Activated naive CD8-positive, alpha-beta T cell treated with anti-CD3 and anti-CD28 coated beads for 36 hours (primary cell): ENCODE measurements around the gene CHURC1. TPM values are rescaled to one million over a fixed set of nuclear protein-coding genes. Genes with fewer than 3 reads are reported as not detected.
A peak's percentile ranks its signal among the peaks of the same experiment; 100 is the strongest.
"Not testable (repeated sequence)": the region's sequence is repeated elsewhere in the genome, so short reads cannot be mapped to it uniquely, and the experiment has no call there.

Experiments used
- DNase-seq: peaks from one replicate; pipeline ENCODE4 v3.0.0; 2021
- H3K27ac Mint-ChIP-seq: one replicate; pipeline ENCODE4 v1.8.0; 2022; ENCODE audit warnings: mild to moderate bottlenecking, moderate library complexity, mixed read lengths
- H3K27me3 Mint-ChIP-seq: one replicate; pipeline ENCODE4 v1.8.0; 2022; ENCODE audit warnings: mild to moderate bottlenecking, mixed read lengths
- H3K36me3 Mint-ChIP-seq: one replicate; pipeline ENCODE4 v1.8.0; 2021; ENCODE audit warnings: mild to moderate bottlenecking, mixed read lengths
- H3K4me1 Mint-ChIP-seq: one replicate; pipeline ENCODE4 v1.8.0; 2021; ENCODE audit warnings: mixed read lengths
- H3K4me3 Mint-ChIP-seq: one replicate; pipeline ENCODE4 v1.8.0; 2022; ENCODE audit warnings: mild to moderate bottlenecking, moderate library complexity, mixed read lengths
- H3K9me3 Mint-ChIP-seq: one replicate; pipeline ENCODE4 v1.8.0; 2022; ENCODE audit warnings: mixed read lengths
- total RNA-seq, 2 experiments: library from RNA; stranded (reverse); gene quantifications; one replicate each; pipeline ENCODE4 v1.2.3, GENCODE V29; 2021

The CHURC1 gene
- total RNA-seq, 2 experiments from 2014 or later, result 49.8 to 59.2 TPM

DNA sequence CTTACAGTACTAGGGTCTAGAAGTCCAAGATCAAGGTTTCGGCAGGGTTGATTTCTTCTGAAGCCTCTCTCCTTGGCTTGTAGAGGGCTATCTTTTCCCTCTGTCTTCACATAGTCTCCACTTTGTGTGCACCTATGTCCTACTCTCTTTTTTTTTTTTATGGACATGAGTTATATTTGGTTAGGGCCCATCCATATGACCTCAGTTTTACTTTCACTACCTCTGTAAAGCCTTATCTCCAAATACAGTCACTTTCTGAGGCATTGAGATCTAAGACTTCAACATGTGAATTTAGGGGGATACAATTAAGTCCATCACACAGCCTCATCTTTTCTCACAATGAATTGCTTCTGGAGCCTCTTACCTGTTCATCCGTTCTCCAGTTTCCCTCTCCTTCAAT lies 28.7 kb upstream of the CHURC1 start:
- no peaks in the 10 kb centered on the region for H3K9me3 Mint-ChIP-seq
- no peaks in the 10 kb centered on the region for H3K36me3 Mint-ChIP-seq
- peaks cover 31% of the 10 kb centered on the region for H3K27me3 Mint-ChIP-seq
- peaks cover 5% of the 10 kb centered on the region for H3K4me1 Mint-ChIP-seq
- H3K27ac Mint-ChIP-seq, result no peak overlapping the region
- no peak for DNase-seq
- no peak overlapping the region for H3K4me3 Mint-ChIP-seq

DNA sequence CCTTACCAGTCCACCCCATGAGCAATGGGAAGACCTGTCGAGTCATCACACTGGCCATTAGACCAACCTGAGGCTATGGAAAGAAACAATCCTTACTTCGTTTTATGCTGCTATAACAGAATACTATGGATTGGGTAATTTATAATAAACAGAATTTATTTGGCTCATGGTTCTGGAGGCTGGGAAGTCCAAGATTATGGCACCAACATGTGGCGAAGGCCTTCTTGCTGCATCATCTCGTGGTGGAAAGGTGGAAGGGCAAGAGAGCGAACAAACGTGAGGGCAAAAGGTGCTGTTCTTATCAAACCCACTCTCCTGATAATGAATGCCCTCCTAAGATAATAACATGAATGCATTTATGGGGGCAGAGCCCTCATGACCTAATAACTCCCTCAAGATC lies 24.9 kb upstream of the CHURC1 start:
- Mint-ChIP-seq H3K9me3 (no peaks in the 10 kb centered on the region), H3K27ac (no peak overlapping the region), H3K36me3 (no peaks in the 10 kb centered on the region), H3K27me3 (peaks cover 6% of the 10 kb centered on the region), H3K4me1 (no peaks in the 10 kb centered on the region), H3K4me3 (no peak overlapping the region)
- DNase-seq, result no peak

DNA sequence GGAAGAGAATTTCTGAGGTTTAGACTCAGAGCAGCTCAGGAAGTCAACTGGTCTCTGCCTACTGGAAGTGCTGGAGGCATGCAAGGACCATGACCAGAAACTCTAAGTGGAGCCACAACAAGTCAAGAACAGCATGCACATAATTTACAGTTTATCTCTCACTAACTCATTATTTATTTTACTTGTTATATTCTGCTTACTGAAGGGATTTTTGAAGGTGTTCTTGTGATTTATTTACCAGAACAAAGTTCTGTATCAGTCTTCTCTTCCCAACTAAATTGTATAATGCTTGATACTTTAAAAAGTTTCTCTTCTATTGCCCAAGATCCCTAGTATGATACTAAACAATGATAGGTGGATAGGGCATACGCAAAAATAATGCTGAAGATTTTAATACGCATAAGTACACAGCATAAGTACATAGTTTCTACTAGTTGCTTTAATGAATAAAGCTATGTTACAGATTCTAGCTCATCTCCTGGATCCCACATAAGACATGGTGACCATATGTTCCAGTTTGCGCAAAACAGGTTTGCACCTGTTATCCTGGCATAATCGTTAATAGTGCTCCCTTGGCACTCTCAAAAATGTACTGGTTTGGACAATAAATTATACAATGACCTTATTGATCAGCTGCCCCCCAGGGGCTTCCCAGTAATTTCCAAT lies 22.9 kb upstream of the CHURC1 start:
- Mint-ChIP-seq H3K9me3 (no peaks in the 10 kb centered on the region), H3K27me3 (peaks cover 4% of the 10 kb centered on the region), H3K36me3 (no peaks in the 10 kb centered on the region), H3K4me1 (no peaks in the 10 kb centered on the region), H3K4me3 (no peak overlapping the region), H3K27ac (no peak overlapping the region)
- no peak for DNase-seq

DNA sequence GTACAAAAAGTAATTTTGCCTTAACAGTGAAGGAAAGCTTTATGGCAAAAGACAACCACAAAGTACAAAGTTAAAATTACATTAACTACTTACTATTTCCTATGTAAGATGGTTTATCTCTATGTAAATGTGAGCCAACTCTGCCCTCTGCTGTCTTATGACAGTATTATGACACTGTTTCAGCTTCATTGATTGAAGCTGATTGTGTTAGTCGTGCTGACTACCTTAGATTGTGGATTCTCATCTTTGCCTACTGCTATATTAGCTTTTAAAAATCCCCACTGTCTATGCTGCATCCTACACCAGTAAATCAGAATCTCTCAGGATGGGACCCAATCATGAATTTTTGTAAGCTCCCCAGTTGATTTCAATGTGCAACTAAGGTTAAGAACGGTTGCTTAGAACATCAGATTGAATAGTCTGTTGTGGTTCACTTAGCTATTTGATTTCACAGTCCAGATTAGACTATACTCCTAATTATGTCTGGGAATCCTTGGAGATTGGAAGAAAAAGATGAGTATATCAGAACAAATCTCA lies 22.3 kb upstream of the CHURC1 start:
- Mint-ChIP-seq H3K4me1 (no peaks in the 10 kb centered on the region), H3K27me3 (peaks cover 4% of the 10 kb centered on the region), H3K9me3 (no peaks in the 10 kb centered on the region), H3K36me3 (no peaks in the 10 kb centered on the region), H3K4me3 (no peak overlapping the region), H3K27ac (no peak overlapping the region)
- DNase-seq, result no peak

DNA sequence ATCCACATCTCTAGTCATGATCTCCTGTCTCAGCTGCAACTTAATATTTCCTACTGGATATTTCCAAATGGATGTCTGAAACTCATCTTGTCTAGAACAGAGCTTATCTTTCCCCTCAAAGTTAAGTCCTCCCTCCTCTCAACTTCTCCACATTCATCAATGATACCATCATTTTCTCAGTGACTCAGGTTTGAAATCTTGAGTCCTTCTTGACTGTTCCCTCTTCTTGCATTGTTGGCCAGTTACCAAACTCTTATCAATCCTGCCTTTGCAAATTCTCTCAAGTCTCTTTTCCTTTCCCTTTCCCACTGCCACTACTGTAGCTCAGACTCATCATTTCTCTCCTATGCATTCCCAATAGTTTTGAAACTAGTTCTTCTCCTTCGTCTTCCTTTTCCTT lies 14.3 kb upstream of the CHURC1 start:
- no peaks in the 10 kb centered on the region for H3K9me3 Mint-ChIP-seq
- H3K36me3 Mint-ChIP-seq, result no peaks in the 10 kb centered on the region
- no peak for DNase-seq
- H3K27ac Mint-ChIP-seq, result no peak overlapping the region
- no peaks in the 10 kb centered on the region for H3K4me1 Mint-ChIP-seq
- H3K27me3 Mint-ChIP-seq, result no peaks in the 10 kb centered on the region
- no peak overlapping the region for H3K4me3 Mint-ChIP-seq

DNA sequence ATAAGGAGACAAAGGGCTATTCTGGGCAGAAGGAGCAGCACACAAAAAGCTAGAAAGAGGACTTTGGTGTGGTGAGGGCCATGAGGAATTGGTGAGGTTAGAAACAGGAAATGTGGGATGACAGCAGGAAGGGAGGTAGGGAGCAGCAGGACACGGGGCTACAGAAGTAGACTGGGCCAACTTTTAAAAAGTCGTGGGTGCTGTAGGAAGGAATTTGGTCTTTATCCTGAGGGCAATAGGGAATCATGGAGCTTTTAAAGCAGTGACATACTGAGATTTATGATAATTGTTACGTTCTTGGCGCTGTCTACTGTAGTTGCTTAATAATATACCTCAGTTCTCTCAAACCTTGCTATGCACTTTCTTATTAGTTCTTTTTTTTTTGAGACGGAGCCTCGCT lies 8.2 kb upstream of the CHURC1 start:
- no peak overlapping the region for H3K4me3 Mint-ChIP-seq
- peaks cover 7% of the 10 kb centered on the region for H3K4me1 Mint-ChIP-seq
- no peaks in the 10 kb centered on the region for H3K9me3 Mint-ChIP-seq
- H3K36me3 Mint-ChIP-seq, result no peaks in the 10 kb centered on the region
- DNase-seq, result no peak
- no peak overlapping the region for H3K27ac Mint-ChIP-seq
- H3K27me3 Mint-ChIP-seq, result peaks cover 4% of the 10 kb centered on the region

DNA sequence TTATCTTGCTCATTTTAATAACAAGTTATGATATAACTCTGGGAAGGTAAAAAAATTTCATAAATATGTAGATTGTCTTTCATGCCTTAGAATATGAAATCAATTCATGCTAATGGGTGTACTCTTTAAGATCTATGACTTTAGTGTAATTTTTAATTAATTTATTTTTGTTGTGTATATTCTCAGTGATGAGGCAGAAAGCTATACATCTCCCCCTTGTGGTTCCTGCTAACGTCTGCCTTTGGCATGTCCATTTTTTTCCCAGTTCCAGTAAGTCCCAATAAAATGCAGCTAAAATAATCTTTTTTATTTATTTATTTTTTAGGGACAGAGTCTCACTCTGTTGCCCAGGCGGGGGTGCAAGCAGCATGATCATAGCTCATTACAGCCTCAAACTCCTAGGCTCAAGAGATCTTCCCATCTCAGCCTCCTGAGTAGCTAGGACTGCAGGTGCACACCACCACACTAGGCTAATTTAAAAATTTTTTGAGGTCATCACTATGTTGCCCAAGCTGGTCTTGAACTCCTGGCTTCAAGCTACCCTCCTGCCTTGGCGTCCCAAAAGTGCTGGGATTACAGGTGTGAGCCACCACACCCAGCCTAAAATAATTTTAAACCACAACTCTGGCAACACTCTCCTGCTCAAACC lies 3.3 kb upstream of the CHURC1 start:
- Mint-ChIP-seq H3K27me3 (peaks cover 4% of the 10 kb centered on the region), H3K4me3 (no peak overlapping the region), H3K27ac (no peak overlapping the region), H3K9me3 (no peaks in the 10 kb centered on the region), H3K4me1 (peaks cover 29% of the 10 kb centered on the region), H3K36me3 (peaks cover 12% of the 10 kb centered on the region)
- DNase-seq, result no peak

DNA sequence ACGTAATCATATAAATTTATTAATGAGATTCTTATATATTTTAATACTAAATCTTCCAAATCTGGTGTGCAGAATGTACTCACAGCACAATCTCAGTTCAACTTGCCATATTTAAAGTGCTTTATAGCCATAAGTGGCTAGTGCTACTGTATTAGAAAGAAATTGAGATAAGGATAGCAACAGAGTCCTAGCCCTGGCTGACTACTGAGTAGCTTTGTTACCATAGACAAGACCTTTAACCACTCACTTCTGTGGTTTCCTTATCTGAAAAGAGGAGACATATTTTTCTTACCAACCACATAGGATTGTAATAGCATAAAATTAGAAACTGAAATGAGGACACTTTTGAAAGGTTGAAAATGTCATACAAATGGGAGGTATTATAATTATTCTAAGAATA lies 2.0 kb upstream of the CHURC1 start:
- no peak for DNase-seq
- Mint-ChIP-seq H3K27ac (no peak overlapping the region), H3K36me3 (peaks cover 22% of the 10 kb centered on the region), H3K4me3 (no peak overlapping the region), H3K9me3 (no peaks in the 10 kb centered on the region), H3K27me3 (peaks cover 4% of the 10 kb centered on the region), H3K4me1 (peaks cover 30% of the 10 kb centered on the region)

DNA sequence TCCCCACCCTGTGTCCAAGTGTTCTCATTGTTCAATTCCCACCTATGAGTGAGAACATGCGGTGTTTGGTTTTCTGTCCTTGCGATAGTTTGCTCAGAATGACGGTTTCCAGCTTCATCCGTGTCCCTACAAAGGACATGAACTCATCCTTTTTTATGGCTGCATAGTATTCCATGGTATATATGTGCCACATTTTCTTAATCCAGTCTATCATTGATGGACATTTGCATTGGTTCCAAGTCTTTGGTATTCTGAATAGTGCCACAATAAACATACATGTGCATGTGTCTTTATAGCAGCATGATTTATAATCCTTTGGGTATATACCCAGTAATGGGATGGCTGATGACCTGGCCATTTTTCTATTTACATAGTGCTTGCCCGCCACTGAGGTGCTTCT lies 778 bp upstream of the CHURC1 start:
- not testable (repeated sequence) for H3K9me3 Mint-ChIP-seq, H3K27ac Mint-ChIP-seq, H3K27me3 Mint-ChIP-seq, DNase-seq
- H3K36me3 Mint-ChIP-seq, result peaks cover 33% of the 10 kb centered on the region
- peak overlapping the region; percentile 90 for H3K4me3 Mint-ChIP-seq
- H3K4me1 Mint-ChIP-seq, result peaks cover 42% of the 10 kb centered on the region

DNA sequence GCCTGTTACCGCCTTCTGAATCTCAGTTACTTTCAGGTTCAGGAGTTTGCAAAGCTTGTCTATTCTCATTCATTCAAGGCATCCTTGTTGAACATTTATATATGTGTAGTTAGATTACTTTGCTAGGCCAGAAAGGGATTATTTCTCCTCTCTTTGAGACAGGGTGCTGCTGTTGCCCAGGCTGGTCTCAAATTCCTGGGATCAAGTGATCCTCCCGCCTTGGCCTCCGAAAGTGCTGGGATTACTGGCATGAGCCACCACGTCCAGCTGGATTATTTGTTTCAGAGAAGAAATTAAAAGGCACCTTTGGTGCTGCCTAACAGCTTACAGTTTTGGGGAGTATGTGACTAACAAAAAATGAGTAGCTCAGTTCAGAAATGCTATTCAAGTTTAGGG lies 772 bp downstream of the CHURC1 start:
- Mint-ChIP-seq H3K4me1 (peaks cover 50% of the 10 kb centered on the region), H3K36me3 (peaks cover 37% of the 10 kb centered on the region), H3K9me3 (peaks cover 1% of the 10 kb centered on the region), H3K27me3 (no peaks in the 10 kb centered on the region), H3K27ac (peak overlapping the region; percentile 96), H3K4me3 (peak overlapping the region; percentile 90)
- DNase-seq, result no peak

DNA sequence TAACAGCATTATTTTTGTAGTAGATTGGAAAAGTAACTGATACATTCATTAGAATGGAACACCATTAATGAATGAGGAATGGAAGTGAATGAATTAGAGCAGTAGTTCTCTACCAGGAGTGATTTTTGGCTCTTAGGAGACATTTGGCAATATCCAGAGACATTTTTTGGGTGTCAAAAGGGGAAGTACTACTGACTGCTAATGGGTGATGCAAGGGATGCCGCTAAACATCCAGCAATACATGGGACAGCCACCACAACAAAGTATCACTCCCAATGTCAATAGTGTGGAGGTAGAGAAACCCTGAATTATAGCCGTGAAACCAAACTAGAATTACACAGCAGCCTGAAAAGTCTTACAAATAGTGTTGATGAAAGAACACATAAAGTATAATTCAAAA lies 1.5 kb downstream of the CHURC1 start:
- H3K9me3 Mint-ChIP-seq, result peaks cover 1% of the 10 kb centered on the region
- peaks cover 44% of the 10 kb centered on the region for H3K36me3 Mint-ChIP-seq
- DNase-seq, result no peak
- peak overlapping the region; percentile 90 for H3K4me3 Mint-ChIP-seq
- H3K27me3 Mint-ChIP-seq, result no peaks in the 10 kb centered on the region
- peak overlapping the region; percentile 96 for H3K27ac Mint-ChIP-seq
- peaks cover 56% of the 10 kb centered on the region for H3K4me1 Mint-ChIP-seq

DNA sequence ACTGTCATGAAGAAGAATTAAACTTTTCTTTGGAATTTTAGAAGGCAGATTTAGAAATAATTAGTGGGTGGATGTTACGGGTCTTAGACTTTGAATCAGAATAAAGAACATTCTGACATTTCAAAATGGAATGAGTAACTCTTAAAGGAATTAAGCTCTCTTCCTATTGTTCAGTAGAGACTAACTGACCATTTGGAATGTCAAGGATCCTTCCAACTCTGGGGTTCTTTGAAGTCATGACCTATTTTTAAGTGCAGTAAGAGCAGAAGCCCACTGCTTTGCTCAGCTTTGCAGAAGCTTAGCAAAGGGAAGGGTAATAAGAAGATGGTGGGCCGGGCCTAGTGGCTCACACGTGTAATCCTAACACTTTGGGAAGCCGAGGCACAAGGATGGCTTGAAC lies 4.0 kb downstream of the CHURC1 start:
- Mint-ChIP-seq H3K4me1 (peaks cover 62% of the 10 kb centered on the region), H3K27me3 (no peaks in the 10 kb centered on the region), H3K36me3 (peaks cover 56% of the 10 kb centered on the region), H3K4me3 (no peak overlapping the region), H3K27ac (no peak overlapping the region), H3K9me3 (peaks cover 8% of the 10 kb centered on the region)
- DNase-seq, result no peak

DNA sequence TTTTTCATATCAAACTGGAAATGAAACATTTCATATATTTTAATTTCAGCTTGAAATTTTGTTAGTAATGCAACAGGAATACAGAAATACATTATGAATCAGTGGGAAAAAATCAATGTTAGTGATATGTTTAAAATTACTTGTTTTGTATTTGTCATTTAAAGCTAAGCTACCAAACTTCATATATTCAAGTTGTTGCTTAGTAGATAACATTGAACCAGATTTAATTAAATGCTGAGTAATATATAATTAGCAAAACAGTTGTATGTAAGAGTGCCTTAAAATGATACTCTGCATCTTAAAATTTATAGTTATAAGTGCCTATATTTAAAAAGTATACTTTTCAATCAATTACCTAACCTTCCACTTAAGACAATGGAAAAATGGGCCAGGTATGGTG lies 5.0 kb downstream of the CHURC1 start:
- Mint-ChIP-seq H3K9me3 (peaks cover 8% of the 10 kb centered on the region), H3K4me3 (no peak overlapping the region), H3K27ac (no peak overlapping the region), H3K4me1 (peaks cover 62% of the 10 kb centered on the region), H3K27me3 (no peaks in the 10 kb centered on the region), H3K36me3 (peaks cover 62% of the 10 kb centered on the region)
- DNase-seq, result no peak

DNA sequence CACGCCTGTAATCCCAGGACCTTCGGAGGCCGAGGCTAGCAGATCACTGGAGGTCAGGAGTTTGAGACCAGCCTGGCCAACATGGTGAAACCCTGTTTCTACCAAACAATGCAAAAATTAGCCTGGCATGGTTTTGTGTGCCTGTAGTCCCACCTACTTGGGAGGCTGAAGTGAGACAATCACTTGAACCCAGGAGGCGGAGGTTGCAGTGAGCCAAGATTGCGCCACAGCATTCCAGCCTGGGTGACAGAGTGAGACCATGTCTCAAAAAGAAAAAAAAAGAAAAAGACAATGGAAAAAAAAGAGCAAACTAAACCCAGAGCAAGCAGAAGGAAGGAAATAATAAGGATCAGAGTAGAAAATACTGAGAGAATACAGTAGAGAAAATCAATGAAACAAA lies 5.4 kb downstream of the CHURC1 start:
- Mint-ChIP-seq H3K27ac (peak overlapping the region; percentile 32), H3K36me3 (peaks cover 64% of the 10 kb centered on the region), H3K27me3 (no peaks in the 10 kb centered on the region), H3K4me1 (peaks cover 66% of the 10 kb centered on the region), H3K4me3 (no peak overlapping the region), H3K9me3 (peaks cover 8% of the 10 kb centered on the region)
- DNase-seq, result no peak

DNA sequence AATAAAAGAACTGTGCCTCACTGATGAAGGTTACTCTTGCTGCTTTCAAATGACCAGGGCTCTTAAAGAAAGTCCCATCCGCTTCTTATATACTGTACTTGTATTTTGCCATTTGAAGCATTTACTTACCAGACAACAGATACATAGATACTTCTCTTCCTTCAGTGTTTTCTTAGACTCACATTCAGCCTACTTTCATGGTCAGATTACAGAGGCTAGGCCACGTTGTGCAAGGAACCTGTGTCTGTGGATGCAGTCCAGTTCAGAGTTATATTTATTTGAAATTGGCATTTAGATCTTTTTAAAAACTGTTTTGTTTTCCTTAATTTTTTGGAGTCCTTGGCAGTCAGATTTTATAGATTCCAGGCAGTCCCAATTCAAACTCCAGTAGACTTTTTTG lies 6.2 kb downstream of the CHURC1 start:
- Mint-ChIP-seq H3K27me3 (no peaks in the 10 kb centered on the region), H3K4me3 (no peak overlapping the region), H3K36me3 (peaks cover 58% of the 10 kb centered on the region), H3K9me3 (peaks cover 8% of the 10 kb centered on the region), H3K4me1 (peaks cover 62% of the 10 kb centered on the region), H3K27ac (peak overlapping the region; percentile 6)
- DNase-seq, result no peak

DNA sequence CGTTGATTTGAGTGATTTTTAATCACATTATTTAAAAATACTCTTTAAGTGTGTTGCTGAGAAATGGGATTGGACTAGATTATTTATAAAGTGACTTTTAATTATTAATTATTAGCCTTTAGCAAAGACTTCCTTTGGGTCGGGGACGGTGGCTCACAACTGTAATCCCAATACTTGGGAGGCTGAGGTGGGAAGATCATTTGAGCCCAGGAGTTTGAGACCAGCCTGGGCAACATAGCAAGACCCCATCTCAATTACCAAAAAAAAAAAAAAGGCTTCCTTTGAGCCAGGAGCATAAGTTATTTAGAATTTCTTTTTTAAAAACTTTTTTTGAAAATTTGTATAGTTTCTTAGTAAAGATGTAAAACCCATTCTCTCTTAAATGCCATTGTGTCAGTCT lies 8.8 kb downstream of the CHURC1 start:
- H3K27ac Mint-ChIP-seq, result no peak overlapping the region
- H3K9me3 Mint-ChIP-seq, result peaks cover 7% of the 10 kb centered on the region
- no peak for DNase-seq
- peaks cover 53% of the 10 kb centered on the region for H3K36me3 Mint-ChIP-seq
- peaks cover 61% of the 10 kb centered on the region for H3K4me1 Mint-ChIP-seq
- no peaks in the 10 kb centered on the region for H3K27me3 Mint-ChIP-seq
- H3K4me3 Mint-ChIP-seq, result no peak overlapping the region
